ENCODE results near the gene AVL9. TPM values are rescaled to one million over a fixed set of nuclear protein-coding genes. Genes with fewer than 3 reads are reported as not detected.
A peak's percentile ranks its signal among the peaks of the same experiment; 100 is the strongest.

AVL9 gene
- total RNA-seq, 1 donor from 2014 or later, result 78.3 TPM

DNA sequence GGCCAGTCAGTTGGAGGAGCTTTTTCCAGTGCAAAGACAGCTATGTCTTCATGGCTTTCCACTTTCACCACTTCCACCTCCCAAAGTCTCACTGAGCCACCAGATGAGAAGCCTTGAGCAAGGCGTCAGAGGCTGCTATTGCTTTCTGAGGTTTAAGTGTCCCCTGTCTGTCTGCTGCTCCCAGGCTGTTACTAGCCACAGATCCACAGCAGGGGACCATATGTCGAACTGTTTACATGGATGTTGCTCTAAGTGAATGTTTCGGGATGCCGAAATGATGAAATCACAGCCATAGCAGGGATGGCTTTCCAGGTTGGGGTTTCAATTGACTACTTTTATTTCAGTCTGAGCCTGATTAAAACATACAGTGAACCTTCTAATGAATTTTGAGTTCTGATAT, 88.5 kb downstream of the AVL9 start:
- intact Hi-C loops (cut with DNase I), result no loop called here
- no peaks in the 10 kb centered on the region for H3K9me3 ChIP-seq
- H3K4me3 ChIP-seq, result no peak overlapping the region
- peaks cover 42 to 67% of the 10 kb centered on the region in 2 donors for H3K36me3 ChIP-seq
- TF ChIP-seq, protein P1, sequence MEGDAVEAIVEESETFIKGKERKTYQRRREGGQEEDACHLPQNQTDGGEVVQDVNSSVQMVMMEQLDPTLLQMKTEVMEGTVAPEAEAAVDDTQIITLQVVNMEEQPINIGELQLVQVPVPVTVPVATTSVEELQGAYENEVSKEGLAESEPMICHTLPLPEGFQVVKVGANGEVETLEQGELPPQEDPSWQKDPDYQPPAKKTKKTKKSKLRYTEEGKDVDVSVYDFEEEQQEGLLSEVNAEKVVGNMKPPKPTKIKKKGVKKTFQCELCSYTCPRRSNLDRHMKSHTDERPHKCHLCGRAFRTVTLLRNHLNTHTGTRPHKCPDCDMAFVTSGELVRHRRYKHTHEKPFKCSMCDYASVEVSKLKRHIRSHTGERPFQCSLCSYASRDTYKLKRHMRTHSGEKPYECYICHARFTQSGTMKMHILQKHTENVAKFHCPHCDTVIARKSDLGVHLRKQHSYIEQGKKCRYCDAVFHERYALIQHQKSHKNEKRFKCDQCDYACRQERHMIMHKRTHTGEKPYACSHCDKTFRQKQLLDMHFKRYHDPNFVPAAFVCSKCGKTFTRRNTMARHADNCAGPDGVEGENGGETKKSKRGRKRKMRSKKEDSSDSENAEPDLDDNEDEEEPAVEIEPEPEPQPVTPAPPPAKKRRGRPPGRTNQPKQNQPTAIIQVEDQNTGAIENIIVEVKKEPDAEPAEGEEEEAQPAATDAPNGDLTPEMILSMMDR (IDR thresholded peaks at IDR 0.05), result no peak
- no peaks in the 10 kb centered on the region for H3K27me3 ChIP-seq
- H3K4me1 ChIP-seq, result peaks cover 0 to 3% of the 10 kb centered on the region in 2 donors
- no peak for DNase-seq (ENCODE audit: low spot score in 2 of 2)
- H3K27ac ChIP-seq, result no peak overlapping the region

DNA sequence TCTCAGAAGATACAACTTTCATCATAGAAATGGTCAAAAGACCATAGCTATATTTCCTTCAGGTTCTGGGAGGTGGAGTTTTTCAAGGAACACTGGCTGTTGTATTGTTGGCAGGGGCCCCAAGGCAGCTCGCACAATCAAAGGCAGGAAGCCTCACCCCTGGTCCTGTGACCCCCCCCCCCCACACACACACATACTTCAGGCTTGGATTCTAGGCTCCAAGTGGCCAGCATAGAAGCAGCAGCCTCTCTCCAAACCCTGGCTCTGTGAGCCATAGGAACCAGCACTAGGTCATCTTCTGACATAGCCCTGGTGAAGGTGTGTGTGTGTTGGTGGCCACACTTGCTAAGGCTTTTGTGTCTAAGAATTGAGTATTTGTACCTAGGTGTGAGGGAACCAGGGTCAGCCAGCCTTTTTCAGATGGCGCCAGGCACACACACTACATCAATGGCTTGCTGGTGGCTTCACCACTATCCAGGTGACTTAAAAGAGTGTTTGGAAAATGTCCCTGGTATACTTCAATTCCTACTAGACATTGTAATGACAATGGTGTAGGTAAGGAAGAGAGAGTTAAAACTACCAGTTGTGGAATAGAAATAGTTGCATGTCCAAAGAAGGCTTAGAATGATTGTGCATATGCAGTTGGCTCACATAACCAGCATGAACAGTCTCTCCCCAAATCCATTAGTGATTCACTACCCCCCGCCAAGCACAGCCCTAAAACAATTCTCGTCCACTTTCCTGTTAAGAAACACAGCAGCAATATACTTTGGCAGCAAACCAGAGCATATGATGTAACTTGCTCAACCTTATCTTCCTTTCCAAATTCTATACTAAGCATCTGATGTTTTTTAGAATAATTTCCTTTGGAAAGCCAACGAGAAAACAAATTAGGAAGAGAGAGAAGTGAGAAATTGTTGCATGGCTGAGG, 91.3 kb downstream of the AVL9 start:
- TF ChIP-seq, protein P1 (IDR thresholded peaks at IDR 0.05), result no peak
- H3K4me1 ChIP-seq, result peaks cover 0 to 3% of the 10 kb centered on the region in 2 donors
- no peak for DNase-seq (ENCODE audit: low spot score in 2 of 2)
- peak overlapping the region; percentile 7 to 31 for H3K27ac ChIP-seq
- no peaks in the 10 kb centered on the region for H3K27me3 ChIP-seq
- H3K9me3 ChIP-seq, result no peaks in the 10 kb centered on the region
- intact Hi-C loops (cut with DNase I), result no loop called here
- peaks cover 31 to 45% of the 10 kb centered on the region in 2 donors for H3K36me3 ChIP-seq
- H3K4me3 ChIP-seq, result no peak overlapping the region

DNA sequence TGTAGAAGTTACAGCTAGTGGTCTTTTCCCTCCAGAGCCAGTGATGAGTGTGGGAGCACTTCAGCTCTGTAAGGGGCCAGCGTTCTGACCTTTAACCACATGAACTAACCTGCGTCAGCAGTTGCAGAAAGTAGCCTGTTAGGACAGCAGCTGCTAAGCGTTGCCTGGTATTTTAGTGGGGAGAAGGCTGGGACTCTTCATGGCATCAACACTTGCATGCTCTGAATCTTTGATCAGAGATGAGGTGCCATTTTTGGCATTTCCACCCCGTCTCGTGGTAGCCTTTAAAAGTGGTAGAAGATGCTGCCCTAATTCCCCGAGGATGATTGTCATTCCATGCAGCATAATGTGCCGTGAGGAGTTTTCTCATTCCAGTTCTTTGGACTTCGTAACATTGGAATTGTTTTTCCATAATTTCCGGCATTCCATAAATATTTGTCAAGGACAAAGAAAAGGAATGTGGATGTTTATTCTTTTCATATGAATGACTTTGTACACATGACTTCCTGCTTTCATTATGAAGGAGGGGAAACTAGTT, 92.2 kb downstream of the AVL9 start:
- Histone ChIP-seq H3K27ac (peak overlapping the region; percentile 7 to 31), H3K27me3 (no peaks in the 10 kb centered on the region), H3K4me3 (no peak overlapping the region), H3K4me1 (peaks cover 0 to 3% of the 10 kb centered on the region in 2 donors), H3K9me3 (no peaks in the 10 kb centered on the region), H3K36me3 (peaks cover 23 to 36% of the 10 kb centered on the region in 2 donors)
- intact Hi-C loops (cut with DNase I), result no loop called here
- no peak for DNase-seq (ENCODE audit: low spot score in 2 of 2)
- TF ChIP-seq, protein P1 (IDR thresholded peaks at IDR 0.05), result no peak

DNA sequence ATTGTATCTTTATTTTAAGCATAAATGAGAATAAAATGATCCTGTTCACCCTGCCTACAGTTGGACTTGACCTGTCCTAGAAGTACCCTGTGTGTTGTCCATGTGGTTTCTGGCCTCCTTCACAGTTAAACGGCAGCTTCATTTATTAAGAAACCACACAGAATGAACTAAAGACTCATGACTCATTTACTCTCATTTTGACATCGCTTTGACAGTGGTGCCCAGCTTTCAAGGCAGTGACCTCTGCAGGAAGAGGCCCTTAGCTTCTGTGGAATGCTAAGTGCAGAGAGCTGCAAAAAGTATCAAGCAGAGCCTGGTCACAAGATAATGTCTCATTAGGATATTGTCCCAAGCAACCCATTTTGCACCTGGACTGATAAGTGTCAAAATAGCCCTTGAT, 93.4 kb downstream of the AVL9 start:
- Histone ChIP-seq H3K4me3 (no peak overlapping the region), H3K27me3 (no peaks in the 10 kb centered on the region), H3K27ac (no peak overlapping the region), H3K36me3 (peaks cover 12 to 24% of the 10 kb centered on the region in 2 donors), H3K9me3 (no peaks in the 10 kb centered on the region), H3K4me1 (peaks cover 0 to 3% of the 10 kb centered on the region in 2 donors)
- intact Hi-C loops (cut with DNase I), result no loop called here
- no peak for DNase-seq (ENCODE audit: low spot score in 2 of 2)
- TF ChIP-seq, protein P1 (IDR thresholded peaks at IDR 0.05), result no peak

GRCh38 chr7:32591938-32592337, 96.6 kb downstream of the AVL9 start:
- H3K4me3 ChIP-seq, result no peak overlapping the region
- no peak overlapping the region for H3K27ac ChIP-seq
- no peaks in the 10 kb centered on the region for H3K9me3 ChIP-seq
- H3K4me1 ChIP-seq, result peaks cover 0 to 3% of the 10 kb centered on the region in 2 donors
- intact Hi-C loops (cut with DNase I), result no loop called here
- H3K27me3 ChIP-seq, result no peaks in the 10 kb centered on the region
- peaks cover 0 to 4% of the 10 kb centered on the region in 2 donors for H3K36me3 ChIP-seq
- TF ChIP-seq, protein P1 (IDR thresholded peaks at IDR 0.05), result no peak
- DNase-seq (ENCODE audit: low spot score in 2 of 2), result no peak
